ENCODE data around the gene MAMDC2. TPM values are rescaled to one million over a fixed set of nuclear protein-coding genes. Genes with fewer than 3 reads are reported as not detected.

The MAMDC2 gene
- total RNA-seq, 1 experiment from 2014 or later: 1.2 TPM

GRCh38 chr9:70060883-70061507 lies 17.3 kb downstream of the MAMDC2 start:
- Histone ChIP-seq H2AFZ (ENCODE audit: low read depth, low read length, poor library complexity, severe bottlenecking) (no peak overlapping the region), H3K36me3 (ENCODE audit: control insufficient read depth in 1 of 2, insufficient read depth in 2 of 2, low read length in 2 of 2) (no peaks in the 10 kb centered on the region), H3K9me2 (ENCODE audit: insufficient read depth) (no peaks in the 10 kb centered on the region), H3K9me3 (ENCODE audit: control insufficient read depth in 1 of 2, insufficient read depth in 1 of 2, low read depth in 1 of 2, low read length in 2 of 2) (no peaks in the 10 kb centered on the region), H3K4me2 (ENCODE audit: low read length) (no peak overlapping the region), H3K27me3 (ENCODE audit: insufficient read depth, low read length) (no peaks in the 10 kb centered on the region), H3K79me2 (ENCODE audit: insufficient read depth, low read length) (no peaks in the 10 kb centered on the region), H3K4me3 (replicated peaks in 1 of 2; ENCODE audit: low read depth in 1 of 2, low read length in 2 of 2) (no peak overlapping the region), H4K20me1 (ENCODE audit: insufficient read depth) (no peaks in the 10 kb centered on the region), H3K4me1 (ENCODE audit: control insufficient read depth in 1 of 2, insufficient read depth in 2 of 2, low read length in 2 of 2) (no peaks in the 10 kb centered on the region), H3K27ac (ENCODE audit: low read depth, low read length) (no peak overlapping the region), H3K9ac (ENCODE audit: low read length) (no peak overlapping the region)
- no TSS peak for BruUV-seq (replicated peaks)
- RAD21 ChIA-PET (ENCODE audit: low non-redundant PET in 1 of 2, low total read pairs in 2 of 2, uncharacterized antibody in 2 of 2, unreplicated experiment in 2 of 2): no interaction called here
- ATAC-seq (no peak), DNase-seq (ENCODE audit: low read depth, low spot score) (no peak)
- TF ChIP-seq CTCF (IDR thresholded peaks at IDR 0.05 in 2 of 3, conservative IDR thresholded peaks at IDR 0.05 in 1 of 3; ENCODE audit: borderline replicate concordance in 1 of 3, insufficient read depth in 1 of 3, low read depth in 2 of 3, low read length in 2 of 3): no peak
- TF ChIP-seq YY1 (IDR thresholded peaks at IDR 0.05; ENCODE audit: extremely low read depth, insufficient replicate concordance, low read depth, low read length): no peak
- no peak for TF ChIP-seq ZNF274 (IDR thresholded peaks at IDR 0.05; ENCODE audit: low read depth, low read length)
- TF ChIP-seq RAD21 (IDR thresholded peaks at IDR 0.05; ENCODE audit: low read depth): no peak
- no peak for TF ChIP-seq SP1 (IDR thresholded peaks at IDR 0.05; ENCODE audit: low read depth)
- no peak for TF ChIP-seq JUND (IDR thresholded peaks at IDR 0.05)
- TF ChIP-seq ATF3 (IDR thresholded peaks at IDR 0.05): no peak
- no peak for TF ChIP-seq ELF1 (IDR thresholded peaks at IDR 0.05; ENCODE audit: borderline replicate concordance, low read depth)
- TF ChIP-seq CBX3 (IDR thresholded peaks at IDR 0.05; ENCODE audit: low read depth): no peak
- TF ChIP-seq MAX (IDR thresholded peaks at IDR 0.05): no peak
- no peak for TF ChIP-seq EZH2 (IDR thresholded peaks at IDR 0.05)
- no peak for TF ChIP-seq POLR2A (IDR thresholded peaks at IDR 0.05; ENCODE audit: borderline replicate concordance, extremely low read depth, insufficient read depth, insufficient read length)
- no peak for TF ChIP-seq CEBPB (IDR thresholded peaks at IDR 0.05; ENCODE audit: low read depth)
- TF ChIP-seq REST (IDR thresholded peaks at IDR 0.05; ENCODE audit: low read depth): no peak
- no peak for TF ChIP-seq TCF7L2 (IDR thresholded peaks at IDR 0.05; ENCODE audit: borderline replicate concordance, extremely low read depth, insufficient read depth, insufficient read length)
- no peak for TF ChIP-seq FOSL1 (IDR thresholded peaks at IDR 0.05; ENCODE audit: low read depth)
- TF ChIP-seq SIN3A (IDR thresholded peaks at IDR 0.05; ENCODE audit: low read depth): no peak
- TF ChIP-seq ZBTB33 (IDR thresholded peaks at IDR 0.05; ENCODE audit: extremely low read depth, insufficient replicate concordance, low read length): no peak
- intact Hi-C loops (cut with micrococcal nuclease): no loop called here
- POLR2A ChIA-PET: no interaction called here
- CTCF ChIA-PET: no interaction called here

All from HCT116 (cell line).